Brain microvascular endothelial cell (primary cell): Measurements from ENCODE around the gene ZNF608.

Source experiments
- DNase-seq: peaks from one replicate; pipeline ENCODE4 v3.0.0-alpha.2; 2020
- H3K27ac ChIP-seq: fragments of 250-450 bp; sonication (Bioruptor Pico); 2 replicates; pipeline ENCODE4 v1.5.1; 2020; ENCODE audit warnings: mild to moderate bottlenecking, moderate library complexity
- H3K27me3 ChIP-seq: fragments of 250-450 bp; sonication (Bioruptor Pico); replicated peaks from 2 replicates; pipeline ENCODE4 v1.5.1; 2020; ENCODE audit warnings: mild to moderate bottlenecking
- H3K36me3 ChIP-seq: fragments of 250-450 bp; sonication (Bioruptor Pico); replicated peaks from 2 replicates; pipeline ENCODE4 v1.5.1; 2020; ENCODE audit warnings: mild to moderate bottlenecking
- H3K4me3 ChIP-seq: 2 replicates; pipeline ENCODE4 v1.5.1; 2011; ENCODE audit warnings: low read depth, mild to moderate bottlenecking, control low read depth, low read length, moderate library complexity
- in situ Hi-C: cut with HindIII; loops from 2 replicates; pipeline ENCODE4 v1.10.0; 2017; ENCODE audit warnings: low sequenced_read_pairs, low pct_ligation_motif_present
- TF ChIP-seq, protein P1 (sequence below): IDR thresholded peaks from 2 replicates; pipeline ENCODE4 v1.5.1; 2011; ENCODE audit warnings: low read depth, mild to moderate bottlenecking, moderate library complexity, low read length, control low read depth, inconsistent platforms; ENCODE audit errors: missing control alignments

The ZNF608 gene

DNA sequence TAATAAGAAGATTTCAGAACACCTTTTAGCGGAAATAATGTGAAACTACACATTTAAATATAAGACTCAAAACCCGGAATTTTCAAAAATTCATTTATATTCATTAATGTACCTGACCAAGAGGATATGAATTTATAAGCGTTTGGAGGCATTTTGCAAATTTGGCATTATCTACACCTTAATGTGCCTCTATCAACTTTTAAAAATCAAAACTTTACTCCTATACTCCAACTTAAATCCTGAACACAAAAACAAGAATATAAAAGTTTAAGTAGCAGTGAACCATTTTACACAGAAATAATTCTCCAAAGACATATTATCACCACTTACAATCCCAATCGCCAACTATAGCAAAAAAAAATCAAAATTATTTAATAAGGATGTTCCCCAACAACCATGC is 3.9 kb downstream of the ZNF608 start:
- peak overlapping the region; percentile 84 for H3K4me3 ChIP-seq
- in situ Hi-C loops, result no loop called here
- peak overlapping the region; percentile 46 for H3K27ac ChIP-seq
- TF ChIP-seq, protein P1, sequence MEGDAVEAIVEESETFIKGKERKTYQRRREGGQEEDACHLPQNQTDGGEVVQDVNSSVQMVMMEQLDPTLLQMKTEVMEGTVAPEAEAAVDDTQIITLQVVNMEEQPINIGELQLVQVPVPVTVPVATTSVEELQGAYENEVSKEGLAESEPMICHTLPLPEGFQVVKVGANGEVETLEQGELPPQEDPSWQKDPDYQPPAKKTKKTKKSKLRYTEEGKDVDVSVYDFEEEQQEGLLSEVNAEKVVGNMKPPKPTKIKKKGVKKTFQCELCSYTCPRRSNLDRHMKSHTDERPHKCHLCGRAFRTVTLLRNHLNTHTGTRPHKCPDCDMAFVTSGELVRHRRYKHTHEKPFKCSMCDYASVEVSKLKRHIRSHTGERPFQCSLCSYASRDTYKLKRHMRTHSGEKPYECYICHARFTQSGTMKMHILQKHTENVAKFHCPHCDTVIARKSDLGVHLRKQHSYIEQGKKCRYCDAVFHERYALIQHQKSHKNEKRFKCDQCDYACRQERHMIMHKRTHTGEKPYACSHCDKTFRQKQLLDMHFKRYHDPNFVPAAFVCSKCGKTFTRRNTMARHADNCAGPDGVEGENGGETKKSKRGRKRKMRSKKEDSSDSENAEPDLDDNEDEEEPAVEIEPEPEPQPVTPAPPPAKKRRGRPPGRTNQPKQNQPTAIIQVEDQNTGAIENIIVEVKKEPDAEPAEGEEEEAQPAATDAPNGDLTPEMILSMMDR, result no peak
- no peaks in the 10 kb centered on the region for H3K27me3 ChIP-seq
- H3K36me3 ChIP-seq, result no peaks in the 10 kb centered on the region
- no peak for DNase-seq

DNA sequence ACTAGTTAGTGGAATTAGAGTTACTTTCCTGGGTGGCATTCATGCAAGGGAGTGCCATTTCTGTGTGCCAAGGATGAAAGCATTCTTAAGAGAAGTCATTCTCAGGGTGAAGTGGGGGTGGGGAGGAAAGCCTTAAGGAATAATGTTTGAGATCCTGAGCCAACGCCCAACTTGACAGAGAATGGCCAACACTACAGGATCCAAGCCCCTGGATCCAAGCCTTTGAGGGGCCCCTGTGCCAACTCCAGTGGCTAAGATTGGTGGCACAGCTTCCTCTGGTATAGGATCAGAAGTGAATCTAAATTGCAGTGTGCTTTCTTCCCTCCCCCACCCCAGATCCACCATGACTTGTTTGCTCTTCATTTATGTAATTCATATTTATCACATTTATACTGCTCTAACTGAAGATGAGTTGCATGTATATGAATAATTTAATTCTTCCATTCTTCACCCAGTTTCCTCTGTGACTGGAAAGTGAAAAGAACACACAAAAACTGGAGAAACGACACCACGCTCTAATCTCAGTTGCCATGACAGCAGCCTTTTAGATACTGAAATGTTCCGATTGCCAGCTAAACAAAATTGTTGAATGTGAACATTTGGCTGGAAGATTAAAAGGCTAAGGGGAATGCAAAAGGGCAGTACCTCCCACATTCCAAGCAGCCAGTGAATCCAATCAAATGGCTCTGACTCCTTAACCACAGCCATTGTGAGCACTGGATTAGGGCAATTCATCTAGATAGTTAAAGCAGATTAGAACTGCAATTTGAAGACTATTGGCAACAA is 4.5 kb downstream of the ZNF608 start:
- DNase-seq, result peak; percentile 94
- TF ChIP-seq, protein P1, result no peak
- Histone ChIP-seq H3K27me3 (no peaks in the 10 kb centered on the region), H3K36me3 (no peaks in the 10 kb centered on the region), H3K27ac (peak overlapping the region; percentile 46), H3K4me3 (peak overlapping the region; percentile 84)
- in situ Hi-C loops, result no loop called here

DNA sequence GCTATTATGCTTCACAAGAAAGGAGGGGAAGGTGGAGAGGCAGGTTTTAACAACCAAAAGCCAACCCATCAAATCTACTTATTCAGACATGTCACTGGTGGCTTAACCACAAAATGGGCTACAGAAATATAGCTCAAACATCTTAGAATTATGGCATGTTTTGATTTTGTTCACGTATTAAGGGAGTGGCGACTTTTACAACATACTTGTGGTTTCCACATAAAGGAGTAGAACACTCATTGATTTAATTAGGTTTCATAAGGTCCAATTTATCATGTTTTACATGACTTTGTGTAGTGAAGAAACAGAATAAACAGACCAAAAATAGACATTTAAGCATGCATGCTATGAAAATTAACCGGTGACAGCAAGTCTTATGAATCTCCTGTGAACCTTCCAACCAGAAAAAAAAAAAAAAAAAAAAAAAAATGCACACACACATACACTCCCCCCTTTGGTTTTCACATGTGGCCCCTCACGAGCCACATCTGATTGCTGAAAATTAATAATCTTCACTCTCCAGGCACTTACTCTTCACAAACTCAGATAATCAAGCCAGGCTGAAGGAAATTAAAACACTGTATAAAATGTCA is 5.4 kb downstream of the ZNF608 start:
- TF ChIP-seq, protein P1, result no peak
- no peaks in the 10 kb centered on the region for H3K27me3 ChIP-seq
- DNase-seq, result no peak
- H3K4me3 ChIP-seq, result no peak overlapping the region
- no peak overlapping the region for H3K27ac ChIP-seq
- no peaks in the 10 kb centered on the region for H3K36me3 ChIP-seq
- in situ Hi-C loops, result no loop called here

DNA sequence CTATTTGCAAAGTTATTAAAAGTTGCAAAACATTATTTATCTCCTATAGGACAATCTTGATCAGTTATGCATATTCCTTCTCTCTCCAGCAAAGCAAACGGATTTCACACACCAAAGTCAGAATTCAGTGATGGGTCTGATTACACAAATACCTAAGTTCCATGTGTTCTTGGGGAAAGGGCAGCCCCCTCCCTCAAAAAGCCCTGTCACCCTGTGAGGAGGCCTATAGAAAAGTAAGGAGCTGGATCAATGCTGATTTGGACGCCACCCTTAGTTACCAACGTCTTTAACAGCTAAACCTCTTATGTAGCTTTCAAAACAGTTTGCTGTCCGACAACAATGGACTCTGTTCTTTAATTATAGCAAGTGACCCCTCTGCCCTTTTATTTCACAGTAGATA is 6.4 kb downstream of the ZNF608 start:
- TF ChIP-seq, protein P1, result no peak
- in situ Hi-C loops, result no loop called here
- no peaks in the 10 kb centered on the region for H3K27me3 ChIP-seq
- H3K36me3 ChIP-seq, result no peaks in the 10 kb centered on the region
- no peak overlapping the region for H3K27ac ChIP-seq
- no peak overlapping the region for H3K4me3 ChIP-seq
- no peak for DNase-seq

DNA sequence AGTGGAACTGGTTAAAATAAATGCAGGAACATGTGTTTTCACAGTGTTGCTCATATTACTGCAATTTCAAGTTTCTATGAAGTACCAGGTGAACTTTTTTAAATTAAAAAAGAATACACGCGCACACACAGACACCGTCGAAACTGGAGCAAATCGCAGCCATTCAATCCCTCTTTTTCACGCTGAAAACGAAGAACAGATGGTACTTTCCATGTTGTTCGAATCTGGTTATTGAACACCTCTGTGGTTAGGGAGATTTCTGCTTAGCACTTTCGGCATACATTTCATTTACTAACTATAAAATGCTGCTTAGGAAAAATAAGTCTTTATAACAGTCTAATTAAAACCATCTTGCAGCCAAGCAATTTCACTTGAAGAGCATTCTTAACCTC is 6.8 kb downstream of the ZNF608 start:
- in situ Hi-C loops, result no loop called here

More for the DNA sequence above, 6.8 kb downstream of the ZNF608 start:
- TF ChIP-seq, protein P1, result no peak
- no peak overlapping the region for H3K27ac ChIP-seq
- H3K27me3 ChIP-seq, result no peaks in the 10 kb centered on the region
- H3K4me3 ChIP-seq, result no peak overlapping the region
- no peaks in the 10 kb centered on the region for H3K36me3 ChIP-seq
- no peak for DNase-seq
